Measurements from ENCODE around the gene TRIM65.
"Not testable (repeated sequence)": the region's sequence is repeated elsewhere in the genome, so short reads cannot be mapped to it uniquely, and the experiment has no call there.

TRIM65 gene

DNA sequence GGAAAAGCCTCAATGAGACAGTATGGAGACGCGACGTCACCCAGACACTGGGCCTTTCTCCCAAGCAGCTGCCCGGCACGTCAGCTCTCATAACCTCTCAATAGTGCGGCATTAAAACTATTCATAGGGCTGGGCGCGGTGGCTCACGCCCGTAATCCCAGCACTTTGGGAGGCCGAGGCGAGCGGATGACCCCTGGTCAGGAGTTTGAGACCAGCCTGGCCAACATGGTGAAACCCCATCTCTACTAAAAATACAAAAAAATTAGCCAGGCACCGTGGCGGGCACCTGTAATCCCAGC, 45.1 kb downstream of the TRIM65 start:
- not testable (repeated sequence) for DNase-seq (ENCODE audit: low read depth)

- DNase-seq (ENCODE audit: low read depth), result no peak
These were observed 45.6 kb downstream of the TRIM65 start for GRCh38 chr17:75850928-75851692.

DNA sequence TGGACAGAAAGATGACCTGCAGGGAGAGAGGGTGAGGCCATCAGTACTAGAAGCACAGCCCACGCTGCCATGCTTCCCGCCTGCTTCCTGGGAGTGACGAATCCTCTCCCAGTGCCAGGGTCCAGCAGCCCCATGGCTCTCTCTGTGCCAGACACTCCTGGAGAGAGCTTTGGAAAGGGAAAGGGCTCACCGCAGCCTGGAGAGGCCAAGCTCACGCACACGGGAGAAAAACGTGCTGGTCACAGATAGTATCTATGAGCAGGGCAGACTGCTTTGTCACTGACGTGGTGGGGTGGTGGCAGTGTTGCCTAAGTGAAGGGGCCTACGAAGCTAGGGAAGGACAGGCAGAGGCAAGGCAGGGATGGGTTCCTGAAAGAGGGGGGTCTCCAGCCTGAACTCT, 47.0 kb downstream of the TRIM65 start:
- DNase-seq (ENCODE audit: low read depth), result no peak

GRCh38 chr17:75849279-75849646, 47.5 kb downstream of the TRIM65 start:
- DNase-seq (ENCODE audit: low read depth), result no peak

DNA sequence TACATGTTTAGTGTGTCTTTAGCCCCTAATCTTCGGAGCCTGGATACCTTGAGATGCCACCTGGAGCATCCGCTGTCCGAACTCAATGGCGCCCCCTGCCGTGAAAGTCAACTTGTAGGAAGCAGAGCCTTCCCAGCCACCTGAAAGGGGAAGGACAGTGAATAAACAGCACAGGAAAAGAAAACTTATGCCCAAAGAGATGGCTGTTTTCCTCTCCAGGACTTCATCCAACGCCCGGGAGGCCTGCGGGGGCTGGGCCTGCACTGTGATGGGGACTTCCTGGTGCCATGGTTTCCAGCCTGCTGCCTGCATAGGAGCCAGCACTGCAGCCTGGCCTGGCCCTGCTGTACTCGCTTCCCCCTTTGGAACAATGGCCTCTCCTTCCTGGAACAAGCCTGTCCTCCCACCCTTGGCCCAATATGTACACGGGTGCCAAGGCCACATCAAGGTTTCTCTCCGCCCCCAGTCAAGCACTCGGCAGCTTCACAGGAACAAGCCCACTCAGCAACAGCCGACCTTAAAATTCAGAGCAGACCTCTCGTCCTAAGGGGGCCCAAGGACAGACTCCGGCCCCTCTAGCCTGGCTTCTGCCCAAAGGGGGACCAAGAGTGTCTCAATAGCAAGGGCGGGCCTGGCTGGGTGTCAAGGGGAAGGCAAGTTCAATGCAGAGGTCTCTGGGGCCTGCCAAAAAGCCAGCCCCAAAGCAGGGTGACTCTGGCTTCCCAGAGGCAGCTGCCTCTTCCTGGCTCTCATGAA, 48.0 kb downstream of the TRIM65 start:
- no peak for DNase-seq (ENCODE audit: low read depth)

DNA sequence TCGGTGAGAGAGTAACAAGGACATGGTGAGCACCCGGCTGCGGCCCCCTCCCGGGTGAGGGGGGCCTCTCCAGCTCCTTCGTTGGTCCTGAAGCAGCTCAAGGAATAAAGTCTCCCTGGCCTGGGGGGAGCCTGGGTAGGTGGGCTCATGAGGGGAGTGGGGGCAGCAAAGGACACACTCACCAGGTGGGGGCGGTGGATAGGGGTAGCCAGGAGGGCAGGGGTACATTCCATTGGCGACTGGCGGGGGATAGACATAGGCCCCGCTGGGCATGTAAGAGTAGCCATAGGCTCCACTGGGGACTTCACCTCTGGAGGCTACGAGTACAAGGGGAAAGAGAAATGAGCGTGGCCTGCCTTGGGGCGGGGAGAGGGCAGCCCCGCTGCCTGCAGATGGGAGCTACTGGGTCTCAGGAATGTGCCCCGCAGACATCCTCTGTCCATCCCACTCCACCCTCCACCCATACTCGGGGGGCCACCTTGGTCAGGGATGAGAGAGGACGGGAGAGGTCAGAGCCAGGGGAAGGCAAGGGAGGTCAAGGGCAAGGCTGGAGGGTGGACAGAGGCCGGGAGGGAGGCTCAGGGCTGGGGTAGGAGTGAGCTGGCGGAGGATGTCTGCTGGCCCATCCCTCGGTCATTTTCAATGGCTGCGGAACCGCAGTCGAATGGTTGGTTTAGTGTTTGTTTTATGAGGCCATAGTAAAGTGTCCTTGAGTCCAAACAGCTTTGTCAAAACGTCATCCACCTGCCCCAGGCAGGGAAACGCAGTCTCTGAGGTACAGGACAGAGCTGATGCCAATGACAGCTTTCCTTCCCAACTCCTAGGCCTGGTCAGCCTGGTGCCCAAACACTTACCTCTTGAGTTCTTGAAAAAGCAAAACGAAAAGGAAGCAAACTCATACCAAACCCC, 48.9 kb downstream of the TRIM65 start:
- DNase-seq (ENCODE audit: low read depth), result no peak

DNA sequence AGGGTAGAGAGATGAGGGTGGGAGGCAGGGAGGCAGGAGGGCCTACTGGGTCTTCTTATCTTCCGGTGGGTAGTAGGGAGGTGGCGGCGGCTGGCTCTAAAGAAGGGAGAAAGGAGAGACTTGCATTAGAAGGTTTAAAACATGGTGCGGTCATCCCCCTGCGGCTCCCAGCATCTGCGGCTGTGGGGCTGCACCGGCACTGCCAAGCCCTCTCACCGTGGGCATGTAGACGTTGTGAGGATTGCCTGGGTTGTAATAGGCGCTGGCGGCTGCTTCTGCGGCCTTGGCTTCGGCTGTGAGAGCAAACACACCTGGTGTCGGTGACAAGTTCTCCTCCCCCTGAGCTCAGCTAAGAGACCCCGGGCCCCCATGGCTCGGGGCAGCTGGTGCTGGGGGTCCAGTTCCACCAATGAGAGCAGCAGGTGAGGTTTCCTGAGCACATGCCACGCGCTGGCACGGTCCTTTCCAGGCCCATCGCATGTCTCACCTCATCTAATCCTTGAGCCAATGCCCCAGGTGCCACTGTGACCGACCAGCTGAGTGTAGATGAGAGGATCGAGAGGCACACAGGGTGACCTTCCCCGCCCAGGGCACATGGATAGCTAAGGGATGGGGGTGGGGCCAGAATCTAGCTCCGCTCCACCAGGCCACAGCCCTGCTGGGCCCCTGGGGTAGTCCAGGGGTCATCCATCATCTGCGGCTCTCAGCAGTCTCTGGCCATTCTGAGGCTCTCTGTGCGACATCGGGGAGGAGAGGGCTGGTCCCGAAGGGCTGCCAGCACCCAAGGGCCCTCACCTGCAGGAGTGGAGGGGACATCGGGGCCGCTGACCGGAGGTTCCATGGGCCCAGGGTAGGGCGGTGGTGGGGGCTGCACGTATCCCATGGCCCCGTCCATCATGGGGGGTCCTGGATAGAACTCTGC, 49.8 kb downstream of the TRIM65 start:
- no peak for DNase-seq (ENCODE audit: low read depth)

- DNase-seq (ENCODE audit: low read depth), result no peak
These were observed 50.6 kb downstream of the TRIM65 start for GRCh38 chr17:75845933-75846691.

DNA sequence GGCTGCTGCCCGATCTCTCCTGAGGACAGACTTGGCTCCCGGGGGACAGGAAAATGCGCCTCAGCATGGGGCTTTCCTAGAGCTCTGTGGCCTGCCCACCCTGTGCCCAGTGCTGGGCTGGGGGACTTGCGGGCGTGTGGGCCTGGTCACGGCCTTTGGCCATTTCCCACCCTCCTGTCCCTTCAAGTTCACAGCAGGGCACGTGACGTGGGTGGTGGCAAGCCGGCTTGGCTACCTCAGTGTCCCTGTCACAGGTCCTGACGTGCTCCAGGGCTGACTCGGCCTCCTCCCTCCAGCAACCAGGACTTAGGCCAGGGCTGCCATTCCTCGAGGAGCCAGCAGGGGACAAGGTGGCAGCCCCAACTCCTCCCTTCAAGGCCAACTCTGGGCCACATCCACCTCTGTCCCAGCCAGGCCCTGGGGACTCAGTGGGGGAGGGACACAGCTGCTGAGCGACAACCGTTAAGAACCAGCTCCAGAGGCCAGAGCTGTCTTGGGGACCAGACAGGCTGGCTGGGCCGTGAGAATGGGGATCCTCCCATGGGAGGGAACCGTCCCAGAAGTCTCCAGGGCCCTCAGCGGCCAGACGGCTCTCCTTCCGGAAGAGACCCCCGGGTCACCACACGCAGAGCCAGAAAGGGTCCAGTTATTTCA, 51.6 kb downstream of the TRIM65 start:
- DNase-seq (ENCODE audit: low read depth), result no peak

GRCh38 chr17:75844530-75845057, 52.2 kb downstream of the TRIM65 start:
- DNase-seq (ENCODE audit: low read depth), result no peak

GRCh38 chr17:75843577-75844529, 52.9 kb downstream of the TRIM65 start, which contains the start of gene UNC13D:
Gene UNC13D, minus strand, starts transcription at chr17:75844404. Its CDS starts 67 bp downstream, at chr17:75844337.
- no peak for DNase-seq (ENCODE audit: low read depth)

DNA sequence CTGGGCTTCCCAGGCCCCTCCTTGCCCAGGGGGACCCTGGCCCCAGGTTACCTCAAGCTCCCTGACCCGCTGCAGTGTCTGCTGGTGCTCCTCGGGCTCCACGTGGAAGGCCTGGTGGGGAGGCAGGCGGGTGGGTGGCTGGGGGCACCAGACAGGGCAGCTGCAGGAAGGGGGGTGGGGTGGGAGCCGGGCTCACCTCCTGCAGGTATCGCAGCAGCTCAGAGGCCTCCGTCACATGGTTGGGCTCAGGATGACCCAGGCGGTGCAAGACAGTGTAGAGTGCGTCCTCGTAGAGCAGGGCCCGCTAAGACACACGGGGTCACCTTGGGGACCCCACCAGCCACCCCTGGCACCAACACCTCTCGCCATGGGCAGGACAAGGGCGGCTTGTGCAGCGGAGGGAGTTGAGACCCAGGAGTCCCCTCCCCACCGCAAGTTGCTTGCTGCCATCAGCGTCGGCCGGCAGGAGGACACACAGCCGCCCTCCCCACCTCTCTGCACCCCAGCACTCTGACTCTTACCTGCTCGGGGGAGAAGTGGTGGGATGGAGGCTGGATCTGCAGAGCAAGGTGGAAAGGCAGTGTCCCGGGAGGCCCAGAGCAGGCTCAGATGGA, 53.7 kb downstream of the TRIM65 start:
- DNase-seq (ENCODE audit: low read depth), result no peak

DNA sequence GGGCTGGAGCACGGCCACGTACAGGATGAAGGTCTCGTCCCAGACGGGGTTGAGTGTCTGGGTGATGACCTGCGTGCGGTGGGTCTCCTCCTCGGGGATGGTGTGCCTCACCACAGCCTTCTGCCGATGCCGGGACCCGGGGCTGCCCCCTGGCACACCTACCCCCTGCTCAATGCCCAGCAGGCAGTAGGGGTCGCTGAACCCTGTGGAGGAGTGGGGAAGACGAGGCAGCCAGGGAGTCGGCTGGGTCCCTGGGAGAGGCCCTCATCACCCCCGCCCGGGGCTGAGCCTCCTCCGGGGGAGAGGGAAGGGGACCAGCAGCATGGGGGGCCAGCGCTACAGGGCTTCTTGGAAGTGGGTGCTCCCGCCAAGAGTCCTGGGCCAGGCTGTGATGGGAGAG, 54.3 kb downstream of the TRIM65 start:
- no peak for DNase-seq (ENCODE audit: low read depth)

GRCh38 chr17:75840799-75841164, 56.0 kb downstream of the TRIM65 start:
- DNase-seq (ENCODE audit: low read depth), result no peak

DNA sequence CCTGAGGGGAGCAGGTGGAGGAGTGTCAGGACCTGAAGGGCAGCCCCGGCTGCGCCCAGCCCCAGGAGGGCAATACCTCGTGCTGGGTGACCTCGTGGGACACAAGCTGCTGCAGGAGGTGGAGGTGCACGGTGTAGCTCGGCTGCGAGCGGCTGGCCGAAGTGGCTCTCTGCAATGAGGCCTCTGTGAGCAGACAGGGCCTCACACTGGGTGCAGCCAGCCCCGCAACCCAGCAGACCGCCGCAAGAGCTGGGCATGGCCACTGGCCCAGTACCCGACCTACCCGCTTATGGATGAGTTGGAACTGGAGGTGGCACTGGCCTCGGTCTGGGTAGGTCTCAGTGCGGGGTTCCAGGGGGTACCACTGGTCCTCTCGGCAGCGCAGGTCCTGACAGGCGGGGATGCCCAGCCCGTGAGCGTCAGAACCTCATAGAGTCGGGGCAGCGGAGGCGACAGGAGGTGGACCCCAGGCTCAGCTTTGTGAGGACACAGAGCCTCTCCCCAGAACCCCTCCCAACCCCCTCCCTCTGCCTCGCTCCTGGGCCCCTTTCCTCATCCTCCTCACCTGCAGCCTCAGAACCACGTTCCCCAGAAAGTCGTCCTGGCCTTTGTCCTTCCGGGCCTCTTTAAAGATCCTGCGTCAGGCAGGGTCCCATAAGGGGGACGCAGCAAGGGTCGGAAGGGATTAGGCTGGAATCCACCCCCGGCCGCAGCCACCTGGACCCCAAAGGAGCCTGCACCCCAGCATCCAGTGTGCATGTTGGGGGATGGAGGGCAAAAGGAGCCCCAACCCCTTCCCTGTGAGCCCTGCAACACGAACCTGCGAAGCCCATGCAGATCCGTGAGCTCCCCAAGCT, 56.6 kb downstream of the TRIM65 start:
- DNase-seq (ENCODE audit: low read depth), result no peak
